ENCODE data around the gene ZMYND8.

GRCh38 chr20:47296950-47297349 lies 59.5 kb downstream of the ZMYND8 start:
- TF ChIP-seq CTCF (IDR thresholded peaks at IDR 0.05; ENCODE audit: low read length) (peak; percentile 41; the same call in 1 of the 2 replicates), EZH2 (IDR thresholded peaks at IDR 0.05; ENCODE audit: borderline replicate concordance, low read length) (no peak)

Data from OCI-LY1 (cell line).